HepG2 (cell line): ENCODE results near the gene ACER3. TPM values are rescaled to one million over a fixed set of nuclear protein-coding genes. Genes with fewer than 3 reads are reported as not detected.

Experiments
- ATAC-seq: fragments of 200-7000 bp; cut with Tn5 transposase; 3 replicates; pipeline ENCODE4 v1.9.1; 2020; ENCODE audit warnings: mild to moderate bottlenecking, moderate library complexity
- BruUV-seq: library from RNA; stranded (reverse); fragments of 400-500 nt; replicated peaks from 2 replicates; lab custom pipeline; 2021; lab: Mats Ljungman, UMichigan
- CTCF ChIA-PET: fragments of 300-600 bp; formaldehyde crosslinking; extraction: SDS; loops from one replicate; lab custom pipeline; 2021; ENCODE audit warnings: low total read pairs, inconsistent platforms, low intra/inter-chr PET ratio; lab: Yijun Ruan, JAX
- POLR2A ChIA-PET: fragments of 350-600 bp; sonication (Branson Sonifier 250); formaldehyde crosslinking; loops from one replicate; lab custom pipeline; 2020; ENCODE audit warnings: antibody characterized with exemption, inconsistent platforms; lab: Yijun Ruan, JAX
- DNase-seq: peaks from one replicate; pipeline ENCODE4 v3.0.0-alpha.2; 2015; ENCODE audit warnings: low spot score
- FAIRE-seq: peaks from 3 replicates; lab custom pipeline; 2011; peaks lifted over from hg19 to GRCh38; lab: Jason Lieb, UNC
- H2AFZ ChIP-seq: one replicate; pipeline ENCODE4 v1.6.1; 2011; ENCODE audit warnings: low read length, inconsistent platforms
- H3K27ac ChIP-seq: fragments of 300-600 bp; 3 replicates; pipeline ENCODE4 v1.8.0; 2011; ENCODE audit warnings: mixed run types, mild to moderate bottlenecking, mixed read lengths, low read length, inconsistent platforms; ENCODE audit not compliant: insufficient read depth; ENCODE audit errors: extremely low read length
- H3K27me3 ChIP-seq, 2 experiments: fragments of 200-600 bp in 1 of 2; 2 replicates in 1 of 2; 3 replicates in 1 of 2; pipeline versions ENCODE4 v1.6.0 to v1.8.0; 2011; ENCODE audit warnings: low read length in 2 of 2, mild to moderate bottlenecking in 2 of 2, moderate library complexity in 2 of 2, inconsistent platforms in 1 of 2; ENCODE audit not compliant: insufficient read depth in 2 of 2, control insufficient read depth in 1 of 2
- H3K36me3 ChIP-seq, 2 experiments: fragments of 200-600 bp in 1 of 2; replicated peaks in 1 of 2; 2 replicates in 1 of 2; 3 replicates in 1 of 2; pipeline versions ENCODE4 v1.5.1 to v1.8.0; 2011; ENCODE audit warnings: low read length in 2 of 2, inconsistent platforms in 1 of 2; ENCODE audit not compliant: insufficient read depth in 2 of 2, control insufficient read depth in 1 of 2
- H3K4me1 ChIP-seq: 2 replicates; pipeline ENCODE4 v1.5.1; 2012; ENCODE audit warnings: low read length, inconsistent platforms; ENCODE audit not compliant: insufficient read depth
- H3K4me2 ChIP-seq: 2 replicates; pipeline ENCODE4 v1.6.0; 2011; ENCODE audit warnings: low read depth, low read length, inconsistent platforms
- H3K4me3 ChIP-seq, 3 experiments: fragments of 200-600 bp in 1 of 3; sonication (generic), shearing (Covaris generic) in 1 of 3; replicated peaks in 1 of 3; 2 replicates each; pipeline ENCODE4 v1.5.1; 2011 to 2016; ENCODE audit warnings: low read length in 3 of 3, inconsistent platforms in 2 of 3, low read depth in 2 of 3, mild to moderate bottlenecking in 2 of 3, control low read depth in 1 of 3, mixed read lengths in 1 of 3; ENCODE audit not compliant: insufficient read depth in 1 of 3
- H3K79me2 ChIP-seq: one replicate; pipeline ENCODE4 v1.6.1; 2011; ENCODE audit warnings: low read length, inconsistent platforms; ENCODE audit not compliant: insufficient read depth
- H3K9ac ChIP-seq: 2 replicates; pipeline ENCODE4 v1.6.0; 2011; ENCODE audit warnings: mild to moderate bottlenecking, low read depth, low read length, inconsistent platforms; ENCODE audit not compliant: insufficient read depth
- H3K9me3 ChIP-seq: 2 replicates; pipeline ENCODE4 v1.5.1; 2012; ENCODE audit warnings: mild to moderate bottlenecking, low read length
- H4K20me1 ChIP-seq: 2 replicates; pipeline ENCODE4 v1.6.0; 2011; ENCODE audit warnings: inconsistent platforms, mild to moderate bottlenecking, low read length, moderate library complexity; ENCODE audit not compliant: insufficient read depth
- ATF4 ChIP-seq, 2 experiments: fragments of 450-650 bp in 1 of 2; sonication (generic) in 1 of 2; formaldehyde crosslinking; IDR thresholded peaks; 2 replicates each; pipeline versions ENCODE4 v1.5.0 to v1.8.0; 2020 to 2022; ENCODE audit warnings: mild to moderate bottlenecking in 1 of 2, missing genetic modification reagents in 1 of 2
- HDAC2 ChIP-seq: sonication (generic); formaldehyde crosslinking; IDR thresholded peaks from 2 replicates; pipeline ENCODE4 v1.4.0; 2020; ENCODE audit warnings: missing genetic modification reagents
- HNRNPK ChIP-seq: fragments of 200-400 bp; formaldehyde crosslinking; IDR thresholded peaks from 2 replicates; pipeline ENCODE4 v1.6.1; 2018; ENCODE audit warnings: low read length, low read depth, moderate library complexity, mild to moderate bottlenecking; ENCODE audit not compliant: poor library complexity, severe bottlenecking
- THRA ChIP-seq: sonication (generic); formaldehyde crosslinking; IDR thresholded peaks from 2 replicates; pipeline ENCODE4 v1.4.0; 2020; ENCODE audit warnings: missing genetic modification reagents, borderline replicate concordance
- ZNF850 ChIP-seq: sonication (generic); formaldehyde crosslinking; conservative IDR thresholded peaks from 2 replicates; pipeline ENCODE4 v1.9.0; 2021; ENCODE audit warnings: mild to moderate bottlenecking, missing genetic modification reagents
- WGBS: methylation state at CpG from one replicate; pipeline ENCODE4 v1.1.6; 2017; ENCODE audit warnings: low lambda C conversion rate; 5-methylcytosine and 5-hydroxymethylcytosine counted together
- in situ Hi-C: cut with HindIII; loops from 2 replicates; pipeline ENCODE4 v1.10.0; 2017; ENCODE audit warnings: low pct_unique_long_range_greater_than_20kb; ENCODE audit not compliant: extremely low pct_ligation_motif_present
- intact Hi-C: fragments of 100-400 bp; cut with micrococcal nuclease; formaldehyde crosslinking; loops from one replicate; pipeline ENCODE4 v1.10.0; 2022; ENCODE audit not compliant: unreplicated experiment
- polyA plus RNA-seq, 8 experiments: library from polyadenylated mRNA; depleted of rRNA in 3 of 8; stranded (reverse) in 7 of 8; unstranded in 1 of 8; fragments of >200 nt; fragmentation: Illumina TruSeq in 4 of 8; extraction: Trizol in 4 of 8; gene quantifications; 2 replicates each; pipeline versions ENCODE4 v1.2.1 to v1.2.3, GENCODE V29; 2011 to 2016; ENCODE audit warnings: low read depth in 4 of 8, missing spikeins in 1 of 8, mixed read lengths in 1 of 8; ENCODE audit not compliant: insufficient read depth in 1 of 8
- total RNA-seq, 5 experiments: library from RNA; depleted of rRNA; stranded (reverse); fragments of >200 nt; fragmentation: Illumina TruSeq; extraction: Trizol; gene quantifications; 2 replicates each; pipeline ENCODE4 v1.2.3, GENCODE V29; 2016; ENCODE audit warnings: low read depth in 1 of 5
- TF ChIP-seq, protein P1 (sequence below): fragments of 450-650 bp; IDR thresholded peaks from 2 replicates; pipeline ENCODE4 v1.6.1; 2017

Gene ACER3
- total and polyA plus RNA-seq, 2 of the 13 experiments (the other 11 are each of a cell fraction or from before 2014, with no cell fraction given) = 6.0 to 9.8 TPM

DNA sequence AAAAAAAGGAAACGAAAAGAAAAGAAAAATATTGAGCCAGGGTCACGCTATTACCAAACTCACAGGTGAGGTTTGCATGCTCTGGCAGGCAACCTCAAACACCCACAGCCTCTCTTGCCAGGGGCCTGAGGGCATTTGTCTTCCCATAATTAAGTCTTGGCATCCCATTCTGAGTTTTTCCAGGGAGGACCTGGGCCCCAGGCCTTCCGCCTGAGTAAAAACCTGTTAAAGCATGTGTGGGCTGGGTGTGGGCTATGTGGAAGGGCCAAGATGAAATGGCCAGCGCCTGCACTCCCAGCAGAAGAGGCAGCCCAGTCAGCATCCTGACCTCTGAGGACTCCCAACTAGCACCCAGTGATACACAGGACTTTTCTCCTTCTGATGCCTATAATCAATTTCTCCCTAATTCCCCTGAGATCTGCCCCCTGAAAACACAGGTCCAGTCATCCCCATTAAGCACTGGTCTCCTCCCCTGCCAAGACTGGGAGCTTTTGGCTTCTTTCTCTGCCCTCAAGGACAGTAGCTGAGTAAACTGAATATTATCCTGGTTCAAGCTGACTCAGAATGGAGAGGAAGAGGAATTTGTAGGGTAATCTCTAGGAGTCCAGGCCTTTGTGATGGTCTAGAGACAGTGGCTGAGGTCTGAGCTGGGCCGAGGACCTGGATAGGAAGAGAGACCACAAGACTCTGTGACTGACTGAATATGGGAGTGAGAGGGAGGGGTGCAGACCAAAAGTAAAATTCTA, 35.6 kb upstream of the ACER3 start:
- Histone ChIP-seq H3K27me3 (peaks cover 0 to 3% of the 10 kb centered on the region in 2 experiments; a peak in 2 of 5 replicates), H3K9ac (no peak overlapping the region), H3K4me2 (no peak overlapping the region), H3K27ac (no peak overlapping the region), H3K4me1 (no peaks in the 10 kb centered on the region), H3K79me2 (no peaks in the 10 kb centered on the region), H3K36me3 (no peaks in the 10 kb centered on the region), H4K20me1 (no peaks in the 10 kb centered on the region; the same call in 1 of the 2 replicates), H2AFZ (no peak overlapping the region), H3K9me3 (no peaks in the 10 kb centered on the region), H3K4me3 (no peak overlapping the region)
- BruUV-seq = no TSS peak
- intact Hi-C loops (no loop called here), in situ Hi-C loops (no loop called here)
- FAIRE-seq (no peak), ATAC-seq (no peak), DNase-seq (no peak)
- 27% methylated on average over 5 of the region's 5 CpGs for WGBS
- CTCF ChIA-PET = no interaction called here
- no peak for TF ChIP-seq HDAC2
- TF ChIP-seq, protein P1, sequence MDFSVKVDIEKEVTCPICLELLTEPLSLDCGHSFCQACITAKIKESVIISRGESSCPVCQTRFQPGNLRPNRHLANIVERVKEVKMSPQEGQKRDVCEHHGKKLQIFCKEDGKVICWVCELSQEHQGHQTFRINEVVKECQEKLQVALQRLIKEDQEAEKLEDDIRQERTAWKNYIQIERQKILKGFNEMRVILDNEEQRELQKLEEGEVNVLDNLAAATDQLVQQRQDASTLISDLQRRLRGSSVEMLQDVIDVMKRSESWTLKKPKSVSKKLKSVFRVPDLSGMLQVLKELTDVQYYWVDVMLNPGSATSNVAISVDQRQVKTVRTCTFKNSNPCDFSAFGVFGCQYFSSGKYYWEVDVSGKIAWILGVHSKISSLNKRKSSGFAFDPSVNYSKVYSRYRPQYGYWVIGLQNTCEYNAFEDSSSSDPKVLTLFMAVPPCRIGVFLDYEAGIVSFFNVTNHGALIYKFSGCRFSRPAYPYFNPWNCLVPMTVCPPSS = no peak
- no peak for TF ChIP-seq THRA (CRISPR knock-in tag)
- no peak for TF ChIP-seq ZNF850
- TF ChIP-seq HNRNPK = no peak
- no peak for TF ChIP-seq ATF4 (CRISPR knock-in tag; IDR thresholded peaks at IDR 0.05)
- POLR2A ChIA-PET = no interaction called here
